ENCODE results near the gene ABHD4.

DNA sequence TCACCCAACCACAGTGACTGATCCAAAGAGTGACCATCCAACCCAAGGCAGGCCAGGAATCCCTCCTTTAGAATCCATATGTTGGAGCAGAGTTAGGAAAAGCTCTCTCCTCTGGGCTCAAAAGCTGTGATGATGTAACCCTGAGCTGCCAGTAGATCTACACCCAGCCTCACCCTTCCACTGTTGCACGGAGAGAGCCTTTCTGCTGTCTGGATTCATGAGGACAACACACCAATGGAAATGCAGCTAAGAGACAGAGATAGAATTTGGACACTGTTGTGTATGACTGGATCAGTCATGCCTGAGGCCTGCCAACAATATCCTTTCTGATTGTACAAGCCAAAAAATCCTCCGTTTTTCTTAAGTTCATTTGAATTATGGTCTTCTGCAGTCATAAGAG, 50.4 kb downstream of the ABHD4 start:
- TF ChIP-seq EZH2 (IDR thresholded peaks at IDR 0.05): no peak
- TF ChIP-seq POLR2AphosphoS5 (IDR thresholded peaks at IDR 0.05; ENCODE audit: borderline replicate concordance, low read depth, low read length): no peak
- no peak for TF ChIP-seq FOXP2 (optimal IDR thresholded peaks at IDR 0.05; ENCODE audit: control extremely low read depth, extremely low read length, insufficient read depth)
